Left lobe of liver (tissue), 1 donor: Measurements from ENCODE around the gene CERS2. TPM values are rescaled to one million over a fixed set of nuclear protein-coding genes. Genes with fewer than 3 reads are reported as not detected.

Experiments
- total RNA-seq: library from RNA; stranded (reverse); gene quantifications from one replicate; pipeline ENCODE4 v1.2.1, GENCODE V29; 2021
- donor health status: DM: no; HTN: yes; CAD: no.

The CERS2 gene
- total RNA-seq, 1 donor from 2014 or later: 425 TPM

Other genes starting within 250 kb of the CERS2 start
- gene CTSS, start 209.1 kb downstream of the CERS2 start, total RNA-seq: 25.1 TPM
- gene CTSK, start 166.6 kb downstream of the CERS2 start, total RNA-seq: 2.4 TPM
- gene ARNT, start 98.2 kb downstream of the CERS2 start, total RNA-seq: 26.1 TPM
- gene CTXND2, start 87.7 kb downstream of the CERS2 start, total RNA-seq: not detected
- 14.0 TPM for gene SETDB1, start 48.5 kb downstream of the CERS2 start, total RNA-seq
- 9.3 TPM for gene ANXA9, start 7.5 kb upstream of the CERS2 start, total RNA-seq
- gene MINDY1, start 32.1 kb upstream of the CERS2 start, total RNA-seq: 23.3 TPM
- gene PRUNE1, start 33.6 kb upstream of the CERS2 start, total RNA-seq: 12.2 TPM
- gene BNIPL, start 61.8 kb upstream of the CERS2 start, total RNA-seq: 1.6 TPM
- 4.3 TPM for gene C1orf56, start 72.9 kb upstream of the CERS2 start, total RNA-seq
- 21.0 TPM for gene CDC42SE1, start 84.8 kb upstream of the CERS2 start, total RNA-seq
- gene MLLT11, start 85.6 kb upstream of the CERS2 start, total RNA-seq: 0.28 TPM
- 6.2 TPM for gene GABPB2, start 95.9 kb upstream of the CERS2 start, total RNA-seq
- 6.4 TPM for gene SEMA6C, start 171.8 kb upstream of the CERS2 start, total RNA-seq
- 0.96 TPM for gene TNFAIP8L2, start 181.8 kb upstream of the CERS2 start, total RNA-seq
- 3.9 TPM for gene LYSMD1, start 191.1 kb upstream of the CERS2 start, total RNA-seq
- 9.4 TPM for gene SCNM1, start 191.3 kb upstream of the CERS2 start, total RNA-seq
- gene TMOD4, start 201.1 kb upstream of the CERS2 start, total RNA-seq: 0.33 TPM
- 14.4 TPM for gene VPS72, start 215.4 kb upstream of the CERS2 start, total RNA-seq
- gene PIP5K1A, start 223.7 kb upstream of the CERS2 start, total RNA-seq: 12.0 TPM